Gastroesophageal sphincter (tissue), 3 donors: Measurements from ENCODE around the gene KRTAP4-6.

Source experiments
- POLR2AphosphoS5 ChIP-seq: sonication (generic); formaldehyde crosslinking; IDR thresholded peaks from one replicate; pipeline ENCODE4 v1.6.1; 2017; ENCODE audit warnings: antibody characterized with exemption
- TF ChIP-seq, protein P1 (sequence below), 4 experiments: fragments of 200-600 bp in 2 of 4; fragments of 450-650 bp in 2 of 4; sonication (generic) in 1 of 4; IDR thresholded peaks; one replicate each; pipeline ENCODE4 v1.5.1; 2017 to 2019; ENCODE audit warnings: antibody characterized with exemption in 4 of 4, mild to moderate bottlenecking in 2 of 4, moderate library complexity in 2 of 4

DNA sequence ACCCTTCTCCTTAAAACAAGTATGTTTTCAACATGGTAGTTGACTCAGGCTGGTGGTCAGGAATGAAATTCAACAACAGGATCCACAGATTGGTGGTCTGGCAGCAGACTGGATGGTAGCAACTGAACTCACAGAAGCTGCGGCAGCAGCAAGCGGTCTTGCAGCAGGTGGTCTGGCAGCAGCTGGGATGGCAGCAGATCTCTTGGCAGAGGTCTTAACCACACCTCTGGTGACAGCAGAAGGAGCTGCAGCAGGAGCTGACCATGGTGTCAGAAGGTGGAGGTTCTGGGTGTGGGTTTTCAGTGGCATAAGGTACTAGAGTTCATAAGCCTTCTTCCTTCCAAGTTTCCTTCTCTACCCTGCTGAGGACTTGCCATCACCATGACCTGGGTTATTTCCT, 46.5 kb upstream of the KRTAP4-6 start:
- TF ChIP-seq, protein P1, sequence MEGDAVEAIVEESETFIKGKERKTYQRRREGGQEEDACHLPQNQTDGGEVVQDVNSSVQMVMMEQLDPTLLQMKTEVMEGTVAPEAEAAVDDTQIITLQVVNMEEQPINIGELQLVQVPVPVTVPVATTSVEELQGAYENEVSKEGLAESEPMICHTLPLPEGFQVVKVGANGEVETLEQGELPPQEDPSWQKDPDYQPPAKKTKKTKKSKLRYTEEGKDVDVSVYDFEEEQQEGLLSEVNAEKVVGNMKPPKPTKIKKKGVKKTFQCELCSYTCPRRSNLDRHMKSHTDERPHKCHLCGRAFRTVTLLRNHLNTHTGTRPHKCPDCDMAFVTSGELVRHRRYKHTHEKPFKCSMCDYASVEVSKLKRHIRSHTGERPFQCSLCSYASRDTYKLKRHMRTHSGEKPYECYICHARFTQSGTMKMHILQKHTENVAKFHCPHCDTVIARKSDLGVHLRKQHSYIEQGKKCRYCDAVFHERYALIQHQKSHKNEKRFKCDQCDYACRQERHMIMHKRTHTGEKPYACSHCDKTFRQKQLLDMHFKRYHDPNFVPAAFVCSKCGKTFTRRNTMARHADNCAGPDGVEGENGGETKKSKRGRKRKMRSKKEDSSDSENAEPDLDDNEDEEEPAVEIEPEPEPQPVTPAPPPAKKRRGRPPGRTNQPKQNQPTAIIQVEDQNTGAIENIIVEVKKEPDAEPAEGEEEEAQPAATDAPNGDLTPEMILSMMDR (IDR thresholded peaks at IDR 0.05) = no peak
- TF ChIP-seq POLR2AphosphoS5 = no peak
